Upper lobe of left lung (tissue), 6 donors: Measurements from ENCODE around the gene PPP1R12C. TPM values are rescaled to one million over a fixed set of nuclear protein-coding genes. Genes with fewer than 3 reads are reported as not detected.

Experiments used
- ATAC-seq, 2 donors: fragments of 200-7000 bp; cut with Tn5 transposase; one replicate each; pipeline ENCODE4 v1.9.1; 2022; ENCODE audit warnings: mild to moderate bottlenecking in 2 of 2, moderate library complexity in 2 of 2; ENCODE audit not compliant: low FRiP score in 2 of 2
- DNase-seq, 2 donors: peaks; one replicate each; pipeline ENCODE4 v3.0.0-alpha.2; 2019 to 2020
- H3K27ac ChIP-seq, 4 donors: fragments of 200-600 bp; sonication (generic); one replicate each; pipeline ENCODE4 v1.5.1; 2016 to 2019
- H3K27me3 ChIP-seq, 4 donors: fragments of 200-600 bp; sonication (generic); one replicate each; pipeline ENCODE4 v1.5.1; 2017 to 2019
- H3K36me3 ChIP-seq, 4 donors: fragments of 200-600 bp; sonication (generic); one replicate each; pipeline ENCODE4 v1.5.1; 2016 to 2019
- H3K4me1 ChIP-seq, 4 donors: fragments of 200-600 bp; sonication (generic); one replicate each; pipeline ENCODE4 v1.5.1; 2018 to 2019
- H3K4me3 ChIP-seq, 4 donors: fragments of 200-600 bp; sonication (generic); one replicate each; pipeline ENCODE4 v1.5.1; 2017 to 2019; ENCODE audit warnings: mild to moderate bottlenecking in 2 of 4, moderate library complexity in 1 of 4
- H3K9me3 ChIP-seq, 4 donors: fragments of 200-600 bp; sonication (generic); one replicate each; pipeline ENCODE4 v1.5.1; 2018 to 2019
- EP300 ChIP-seq, 4 donors: sonication (generic); formaldehyde crosslinking; IDR thresholded peaks; one replicate each; pipeline ENCODE4 v1.5.1; 2017; ENCODE audit warnings: antibody characterized with exemption in 4 of 4, control low read depth in 2 of 4
- POLR2A ChIP-seq, 4 donors: fragments of 450-650 bp; IDR thresholded peaks; one replicate each; pipeline ENCODE4 v1.5.1; 2016 to 2017; ENCODE audit warnings: antibody characterized with exemption in 4 of 4, mild to moderate bottlenecking in 2 of 4
- POLR2AphosphoS5 ChIP-seq, 2 donors: sonication (generic); formaldehyde crosslinking; IDR thresholded peaks; one replicate each; pipeline ENCODE4 v1.5.1; 2017; ENCODE audit warnings: antibody characterized with exemption in 2 of 2
- WGBS, 2 donors: methylation state at CpG; one replicate each; pipeline ENCODE4 v1.1.5; 2017 to 2018; 5-methylcytosine and 5-hydroxymethylcytosine counted together
- total RNA-seq, 6 donors: library from RNA; depleted of rRNA in 4 of 6; stranded (reverse); fragments of >200 nt in 4 of 6; gene quantifications; one replicate each; pipeline versions ENCODE4 v1.1.0 to v1.2.1, GENCODE V29; 2016 to 2021
- TF ChIP-seq, protein P1 (sequence below), 6 experiments: fragments of 450-650 bp in 4 of 6; fragments of 200-600 bp in 2 of 6; sonication (generic) in 2 of 6; IDR thresholded peaks; one replicate each; pipeline ENCODE4 v1.5.1; 2016 to 2019; ENCODE audit warnings: antibody characterized with exemption in 6 of 6
- donor health status: DM: no; HTN: no; CAD: no; lungs with moderate emphysema.
- donor health status: DM: no; HTN: yes; CAD: no; lungs with severe emphysema.

The PPP1R12C gene
- total RNA-seq, 6 donors from 2014 or later, result 99.6 to 369 (median 158) TPM

DNA sequence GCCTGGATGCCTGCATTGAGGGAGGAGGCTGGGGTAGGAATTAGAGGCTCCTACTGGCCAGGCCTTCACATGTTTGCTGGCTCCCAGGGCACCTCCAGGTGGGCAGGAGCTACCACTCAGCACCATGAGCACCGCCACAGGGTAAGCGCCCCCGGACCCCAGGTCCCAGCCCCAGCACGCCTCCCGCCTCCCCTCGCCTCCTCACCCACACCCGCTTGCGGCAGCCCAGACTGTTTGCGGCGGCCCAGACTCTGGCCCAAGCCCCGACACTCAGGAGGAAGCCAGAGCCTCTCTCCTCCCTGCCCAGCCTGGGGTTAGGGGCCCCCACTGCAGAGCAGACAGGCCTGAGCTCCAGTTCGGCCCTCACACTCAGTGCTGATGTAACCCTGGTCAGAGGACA, 41.1 kb downstream of the PPP1R12C start:
- Histone ChIP-seq H3K36me3 (no peaks in the 10 kb centered on the region), H3K4me3 (peak overlapping the region in 3 of 4 donors; percentile 14 to 32 (median 25)), H3K27ac (peak overlapping the region in 3 of 4 donors; percentile 48 to 52 (median 49)), H3K4me1 (peaks cover 17 to 29% (median 21%) of the 10 kb centered on the region in 4 donors), H3K9me3 (no peaks in the 10 kb centered on the region), H3K27me3 (peaks cover 0 to 18% (median 2%) of the 10 kb centered on the region in 4 donors)
- TF ChIP-seq EP300 (IDR thresholded peaks at IDR 0.05) (no peak), POLR2A (IDR thresholded peaks at IDR 0.05) (no peak), POLR2AphosphoS5 (IDR thresholded peaks at IDR 0.05) (no peak)
- TF ChIP-seq, protein P1, sequence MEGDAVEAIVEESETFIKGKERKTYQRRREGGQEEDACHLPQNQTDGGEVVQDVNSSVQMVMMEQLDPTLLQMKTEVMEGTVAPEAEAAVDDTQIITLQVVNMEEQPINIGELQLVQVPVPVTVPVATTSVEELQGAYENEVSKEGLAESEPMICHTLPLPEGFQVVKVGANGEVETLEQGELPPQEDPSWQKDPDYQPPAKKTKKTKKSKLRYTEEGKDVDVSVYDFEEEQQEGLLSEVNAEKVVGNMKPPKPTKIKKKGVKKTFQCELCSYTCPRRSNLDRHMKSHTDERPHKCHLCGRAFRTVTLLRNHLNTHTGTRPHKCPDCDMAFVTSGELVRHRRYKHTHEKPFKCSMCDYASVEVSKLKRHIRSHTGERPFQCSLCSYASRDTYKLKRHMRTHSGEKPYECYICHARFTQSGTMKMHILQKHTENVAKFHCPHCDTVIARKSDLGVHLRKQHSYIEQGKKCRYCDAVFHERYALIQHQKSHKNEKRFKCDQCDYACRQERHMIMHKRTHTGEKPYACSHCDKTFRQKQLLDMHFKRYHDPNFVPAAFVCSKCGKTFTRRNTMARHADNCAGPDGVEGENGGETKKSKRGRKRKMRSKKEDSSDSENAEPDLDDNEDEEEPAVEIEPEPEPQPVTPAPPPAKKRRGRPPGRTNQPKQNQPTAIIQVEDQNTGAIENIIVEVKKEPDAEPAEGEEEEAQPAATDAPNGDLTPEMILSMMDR (IDR thresholded peaks at IDR 0.05), result no peak
- no peak for ATAC-seq
- no peak for DNase-seq
- 63 to 78% methylated on average over 6 to 7 of the region's 12 CpGs for WGBS, 2 donors

GRCh38 chr19:55075371-55075998, 42.0 kb downstream of the PPP1R12C start, which contains the start of gene EPS8L1:
EPS8L1 (plus strand) TSS chr19:55075869; CDS start chr19:55076445, 576 bp downstream.
- peak; percentile 84 to 87 for DNase-seq
- no peaks in the 10 kb centered on the region for H3K9me3 ChIP-seq
- peak; percentile 20 to 51 for TF ChIP-seq POLR2AphosphoS5 (IDR thresholded peaks at IDR 0.05)
- no peak for TF ChIP-seq EP300 (IDR thresholded peaks at IDR 0.05)
- peak in 1 of 4 donors; percentile 44 for TF ChIP-seq POLR2A (IDR thresholded peaks at IDR 0.05)
- TF ChIP-seq, protein P1 (IDR thresholded peaks at IDR 0.05), result no peak
- H3K4me1 ChIP-seq, result peaks cover 9 to 24% (median 16%) of the 10 kb centered on the region in 4 donors
- H3K27ac ChIP-seq, result peak within 1 kb of the TSS; percentile 35 to 52 (median 48)
- peak within 1 kb of the TSS in 3 of 4 donors; percentile 14 to 32 (median 25) for H3K4me3 ChIP-seq
- peaks cover 0 to 9% (median 0%) of the 10 kb centered on the region in 4 donors for H3K27me3 ChIP-seq
- 29 to 47% methylated on average over 14 to 18 of the region's 18 CpGs for WGBS, 2 donors
- ATAC-seq, result peak; percentile 43 to 89
- no peaks in the 10 kb centered on the region for H3K36me3 ChIP-seq

DNA sequence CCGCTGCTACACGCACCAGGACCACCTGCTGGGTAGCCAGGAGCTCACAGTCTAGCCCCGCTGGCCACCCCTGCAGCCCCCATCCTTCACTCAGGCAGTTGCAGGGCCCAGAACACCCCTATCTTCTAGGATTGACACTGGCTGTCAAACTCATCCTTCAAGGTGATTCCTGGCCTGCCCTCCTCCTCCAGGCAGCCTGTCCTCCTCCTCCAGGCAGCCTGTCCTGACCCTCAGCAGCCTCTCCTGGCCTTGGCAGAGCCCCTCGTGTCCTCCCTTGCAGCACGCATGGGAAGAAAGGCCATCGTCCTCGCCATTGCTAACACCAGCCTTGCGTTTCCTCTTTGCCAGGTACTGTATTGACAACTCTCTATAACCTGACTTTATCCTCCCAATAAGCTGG, 45.5 kb downstream of the PPP1R12C start:
- TF ChIP-seq POLR2AphosphoS5 (IDR thresholded peaks at IDR 0.05) (no peak), EP300 (IDR thresholded peaks at IDR 0.05) (no peak), POLR2A (IDR thresholded peaks at IDR 0.05) (no peak)
- TF ChIP-seq, protein P1 (IDR thresholded peaks at IDR 0.05), result no peak
- Histone ChIP-seq H3K27me3 (no peaks in the 10 kb centered on the region), H3K27ac (no peak overlapping the region), H3K36me3 (no peaks in the 10 kb centered on the region), H3K4me1 (peaks cover 7 to 21% (median 14%) of the 10 kb centered on the region in 4 donors), H3K4me3 (no peak overlapping the region), H3K9me3 (no peaks in the 10 kb centered on the region)
- ATAC-seq (no peak), DNase-seq (no peak)
- WGBS, 2 donors, result 68 to 72% methylated on average over 8 of the region's 8 CpGs

- 29 to 63% methylated on average over 8 of the region's 8 CpGs for WGBS, 2 donors
- ATAC-seq (peak; percentile 34 to 61), DNase-seq (no peak)
- Histone ChIP-seq H3K4me3 (no peak overlapping the region), H3K27me3 (no peaks in the 10 kb centered on the region), H3K9me3 (no peaks in the 10 kb centered on the region), H3K4me1 (peaks cover 3 to 18% (median 12%) of the 10 kb centered on the region in 4 donors), H3K27ac (no peak overlapping the region), H3K36me3 (no peaks in the 10 kb centered on the region)
- TF ChIP-seq, protein P1 (IDR thresholded peaks at IDR 0.05), result no peak
- TF ChIP-seq POLR2AphosphoS5 (IDR thresholded peaks at IDR 0.05) (no peak), EP300 (IDR thresholded peaks at IDR 0.05) (no peak), POLR2A (IDR thresholded peaks at IDR 0.05) (no peak)
Observed at GRCh38 chr19:55071129-55071502, 46.3 kb downstream of the PPP1R12C start.
